HT1080 (cell line): ENCODE data around the gene COL8A2. TPM values are rescaled to one million over a fixed set of nuclear protein-coding genes. Genes with fewer than 3 reads are reported as not detected.

Experiments
- DNase-seq: peaks from one replicate; pipeline ENCODE4 v3.0.0-alpha.2; 2015; ENCODE audit warnings: low read depth
- total RNA-seq: library from RNA; depleted of rRNA; stranded (reverse); fragments of >200 nt; shearing (Covaris generic); gene quantifications from 2 replicates; pipeline ENCODE4 v1.2.3, GENCODE V29; 2014; rRNA removed

The COL8A2 gene
- total RNA-seq, 1 experiment from 2014 or later: 1.5 TPM

DNA sequence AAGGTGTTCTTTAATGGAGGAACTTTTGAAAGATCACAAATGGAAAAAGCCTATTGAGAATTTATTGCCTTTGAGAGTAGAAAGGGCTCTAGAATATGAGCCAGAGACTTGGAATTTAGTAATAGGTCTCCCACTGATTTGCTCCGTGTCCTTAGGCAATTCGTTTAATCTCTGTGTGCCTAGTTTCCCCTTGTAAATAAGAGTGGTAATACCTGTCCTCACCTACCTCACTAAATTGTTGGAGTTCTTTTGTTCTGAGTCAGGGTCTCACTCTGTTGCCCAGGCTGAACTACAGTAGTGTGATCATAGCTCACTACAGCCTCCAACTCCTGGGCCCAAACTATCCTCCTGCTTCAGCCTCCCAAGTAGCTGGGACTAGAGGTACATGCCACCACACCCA, 56.2 kb downstream of the COL8A2 start:
- DNase-seq: no peak

DNA sequence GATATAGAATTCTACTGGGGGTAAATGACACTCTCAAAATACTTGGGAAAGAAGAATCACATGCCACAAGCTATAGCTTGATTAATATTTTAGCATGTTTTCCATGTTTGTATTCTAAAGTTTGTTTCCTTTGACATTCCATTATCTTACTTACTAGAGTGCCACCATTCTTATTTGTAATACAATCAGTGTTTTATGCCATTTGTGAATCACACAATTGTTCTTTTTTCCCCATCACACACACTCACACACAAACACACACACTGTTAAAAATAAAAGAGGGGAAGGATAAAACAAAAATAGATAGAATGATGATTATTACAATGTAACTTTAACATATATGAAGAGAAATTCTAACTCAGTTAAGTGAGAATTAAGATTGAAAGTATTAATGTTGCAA, 57.2 kb downstream of the COL8A2 start:
- DNase-seq: no peak

DNA sequence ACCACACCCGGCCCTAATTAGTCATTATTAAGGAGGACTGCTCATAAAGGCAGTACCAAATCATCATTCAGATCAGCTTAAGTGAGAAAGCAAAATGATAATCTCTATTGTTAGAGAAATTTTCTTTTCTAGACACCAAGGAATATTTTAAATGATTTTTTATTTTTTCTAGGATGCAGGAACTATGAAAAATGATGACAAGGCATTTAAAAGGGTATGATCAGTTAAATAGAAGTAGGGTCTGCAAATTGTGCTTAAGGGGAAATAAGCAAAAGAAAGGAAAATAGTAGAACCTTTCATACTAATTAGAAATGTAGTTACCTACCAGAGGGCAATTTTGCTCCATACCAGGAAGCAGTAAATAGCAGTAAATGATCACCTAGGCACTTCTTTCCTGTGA, 62.7 kb downstream of the COL8A2 start:
- no peak for DNase-seq

DNA sequence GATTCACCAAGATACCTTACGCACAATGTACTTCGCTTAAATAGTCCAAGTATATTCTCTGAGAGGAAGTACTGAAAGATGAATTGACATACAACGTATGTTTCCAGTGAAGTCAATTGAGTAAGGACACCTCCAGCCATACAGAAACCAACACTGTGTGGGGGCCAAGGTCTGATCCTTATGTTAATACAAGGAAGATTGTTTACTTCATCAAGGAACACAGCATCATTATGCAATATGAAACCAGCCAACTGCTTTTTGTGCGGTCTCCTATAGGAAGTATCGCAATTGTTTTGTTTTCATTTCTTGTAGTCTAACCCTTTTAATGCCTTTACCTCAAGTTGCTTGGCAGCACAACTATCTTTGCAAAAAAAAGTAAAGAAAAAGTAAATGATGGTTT, 69.3 kb downstream of the COL8A2 start:
- DNase-seq: no peak

DNA sequence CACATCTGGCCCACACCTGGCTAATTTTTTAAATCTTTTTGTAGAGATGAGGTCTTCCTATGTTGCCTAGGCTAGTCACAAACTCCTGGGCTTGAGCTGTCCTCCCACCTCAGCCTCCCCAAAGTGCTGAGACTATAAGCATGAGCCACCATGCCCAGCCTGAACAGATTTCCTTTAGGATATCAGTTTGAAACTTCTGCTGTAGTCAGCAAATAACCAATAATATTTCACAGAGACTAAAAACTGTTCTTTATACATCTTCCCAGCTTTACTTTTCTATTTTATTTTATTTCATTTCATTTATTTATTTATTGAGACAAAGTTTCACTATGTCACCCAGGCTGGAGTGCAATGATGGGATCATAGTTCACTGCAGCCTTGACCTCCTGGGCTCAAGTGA, 71.0 kb downstream of the COL8A2 start:
- no peak for DNase-seq

DNA sequence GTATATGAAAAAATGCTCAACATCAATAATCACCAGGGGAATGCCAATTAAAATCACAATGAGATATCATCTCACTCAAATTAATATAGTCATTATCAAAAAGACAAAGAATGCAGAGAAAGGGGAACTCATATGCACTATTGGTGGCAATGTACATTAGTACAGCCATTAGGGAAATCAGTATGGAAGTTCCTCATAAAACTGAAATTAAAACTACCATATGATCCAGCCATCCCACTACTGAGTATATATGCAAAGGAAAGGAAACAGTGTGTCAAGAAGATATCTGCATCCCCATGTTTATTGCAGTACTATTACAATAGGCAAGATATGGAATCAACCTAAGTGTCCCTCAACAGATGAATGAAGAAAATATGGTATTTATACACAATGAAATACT, 73.2 kb downstream of the COL8A2 start:
- DNase-seq: no peak

Other genes starting within 250 kb of the COL8A2 start
- 22.6 and 23.0 TPM in 2 replicates for gene AGO1, start 242.0 kb downstream of the COL8A2 start, total RNA-seq
- 13.9 and 23.0 TPM in 2 replicates for gene AGO3, start 194.1 kb downstream of the COL8A2 start, total RNA-seq
- gene TEKT2, start 41.1 kb downstream of the COL8A2 start, total RNA-seq: not detected in 2 replicates
- gene ADPRS, start 36.3 kb downstream of the COL8A2 start, total RNA-seq: 104 and 112 TPM in 2 replicates
- 97.2 and 112 TPM in 2 replicates for gene TRAPPC3, start 24.3 kb upstream of the COL8A2 start, total RNA-seq
- 200 and 234 TPM in 2 replicates for gene MAP7D1, start 30.9 kb upstream of the COL8A2 start, total RNA-seq
- gene THRAP3, start 99.2 kb upstream of the COL8A2 start, total RNA-seq: 92.0 and 93.0 TPM in 2 replicates
- 0.88 and 2.6 TPM in 2 replicates for gene SH3D21, start 181.1 kb upstream of the COL8A2 start, total RNA-seq
- 23.1 and 33.5 TPM in 2 replicates for gene EVA1B, start 198.4 kb upstream of the COL8A2 start, total RNA-seq